ENCODE measurements around the gene LCOR.

GRCh38 chr10:96850825-96851224, 18.7 kb downstream of the LCOR start:
- TF ChIP-seq CTCF (IDR thresholded peaks at IDR 0.05): no peak
- TF ChIP-seq EZH2phosphoT487 (IDR thresholded peaks at IDR 0.05): no peak
- no peak for TF ChIP-seq EZH2 (IDR thresholded peaks at IDR 0.05)

Data from neural progenitor cell (in vitro differentiated cells).